ENCODE measurements around the gene EIF5AL1. TPM values are rescaled to one million over a fixed set of nuclear protein-coding genes. Genes with fewer than 3 reads are reported as not detected.
"Not testable (repeated sequence)": the region's sequence is repeated elsewhere in the genome, so short reads cannot be mapped to it uniquely, and the experiment has no call there.

The EIF5AL1 gene
- total RNA-seq, 1 experiment from 2014 or later = 0.54 TPM

GRCh38 chr10:79505829-79506228 lies 6.5 kb upstream of the EIF5AL1 start:
- Mint-ChIP-seq H3K4me1 (ENCODE audit: insufficient read depth, unreplicated experiment) (peaks cover 6% of the 10 kb centered on the region), H3K9me3 (ENCODE audit: unreplicated experiment) (no peaks in the 10 kb centered on the region), H3K4me3 (ENCODE audit: unreplicated experiment) (no peak overlapping the region), H3K27me3 (ENCODE audit: insufficient read depth, unreplicated experiment) (peaks cover 43% of the 10 kb centered on the region), H3K27ac (ENCODE audit: low read depth, unreplicated experiment) (no peak overlapping the region), H3K36me3 (ENCODE audit: insufficient read depth, unreplicated experiment) (no peaks in the 10 kb centered on the region)
- TF ChIP-seq, protein P1, sequence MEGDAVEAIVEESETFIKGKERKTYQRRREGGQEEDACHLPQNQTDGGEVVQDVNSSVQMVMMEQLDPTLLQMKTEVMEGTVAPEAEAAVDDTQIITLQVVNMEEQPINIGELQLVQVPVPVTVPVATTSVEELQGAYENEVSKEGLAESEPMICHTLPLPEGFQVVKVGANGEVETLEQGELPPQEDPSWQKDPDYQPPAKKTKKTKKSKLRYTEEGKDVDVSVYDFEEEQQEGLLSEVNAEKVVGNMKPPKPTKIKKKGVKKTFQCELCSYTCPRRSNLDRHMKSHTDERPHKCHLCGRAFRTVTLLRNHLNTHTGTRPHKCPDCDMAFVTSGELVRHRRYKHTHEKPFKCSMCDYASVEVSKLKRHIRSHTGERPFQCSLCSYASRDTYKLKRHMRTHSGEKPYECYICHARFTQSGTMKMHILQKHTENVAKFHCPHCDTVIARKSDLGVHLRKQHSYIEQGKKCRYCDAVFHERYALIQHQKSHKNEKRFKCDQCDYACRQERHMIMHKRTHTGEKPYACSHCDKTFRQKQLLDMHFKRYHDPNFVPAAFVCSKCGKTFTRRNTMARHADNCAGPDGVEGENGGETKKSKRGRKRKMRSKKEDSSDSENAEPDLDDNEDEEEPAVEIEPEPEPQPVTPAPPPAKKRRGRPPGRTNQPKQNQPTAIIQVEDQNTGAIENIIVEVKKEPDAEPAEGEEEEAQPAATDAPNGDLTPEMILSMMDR (IDR thresholded peaks at IDR 0.05; ENCODE audit: unreplicated experiment) = no peak
- no TSS peak for BruUV-seq (replicated peaks)
- DNase-seq (ENCODE audit: unreplicated experiment) = no peak
- intact Hi-C loops (cut with micrococcal nuclease) = no loop called here
- ChIA-PET POLR2A (interaction anchor here (1.1 kb wide), 1 partner anchor 64 kb away, joined by 4 read pairs; no protein-coding TSS in a partner anchor), CTCF (interaction anchor here (1.5 kb wide), 1 partner anchor 132 kb away, joined by 3 read pairs; no protein-coding TSS in a partner anchor)

- Mint-ChIP-seq H3K9me3 (ENCODE audit: unreplicated experiment) (no peaks in the 10 kb centered on the region), H3K4me1 (ENCODE audit: insufficient read depth, unreplicated experiment) (peaks cover 5% of the 10 kb centered on the region), H3K27me3 (ENCODE audit: insufficient read depth, unreplicated experiment) (peaks cover 40% of the 10 kb centered on the region), H3K4me3 (ENCODE audit: unreplicated experiment) (no peak overlapping the region), H3K27ac (ENCODE audit: low read depth, unreplicated experiment) (no peak overlapping the region), H3K36me3 (ENCODE audit: insufficient read depth, unreplicated experiment) (no peaks in the 10 kb centered on the region)
- no TSS peak for BruUV-seq (replicated peaks)
- ChIA-PET CTCF (interaction anchor here (0.7 kb wide), 1 partner anchor 14 kb away, joined by 5 read pairs; no protein-coding TSS in a partner anchor), POLR2A (no interaction called here)
- TF ChIP-seq, protein P1 (IDR thresholded peaks at IDR 0.05; ENCODE audit: unreplicated experiment) = no peak
- no peak for DNase-seq (ENCODE audit: unreplicated experiment)
- intact Hi-C loops (cut with micrococcal nuclease) = no loop called here
These were observed 4.7 kb upstream of the EIF5AL1 start for GRCh38 chr10:79507440-79508167.

DNA sequence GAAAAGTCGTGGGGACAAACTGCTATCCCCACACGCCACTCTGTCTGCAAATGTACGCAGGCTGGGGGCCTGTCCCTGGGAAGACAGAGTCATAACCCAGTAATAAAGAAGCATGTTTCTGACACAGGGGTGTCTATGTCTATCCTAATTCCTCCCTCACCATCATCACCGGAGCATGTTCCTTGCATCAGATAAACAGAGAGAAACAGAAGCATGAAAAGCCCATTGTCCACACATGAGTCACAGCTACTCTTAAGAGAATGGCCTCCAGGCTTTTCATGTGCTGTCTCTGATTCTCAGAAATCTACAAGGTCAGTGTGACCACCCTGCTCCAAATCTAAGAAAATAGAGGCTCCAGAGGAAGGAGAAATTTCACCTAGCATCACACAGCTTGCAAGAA lies 4.1 kb upstream of the EIF5AL1 start:
- intact Hi-C loops (cut with micrococcal nuclease); CTCF ChIA-PET; H3K9me3 Mint-ChIP-seq (ENCODE audit: unreplicated experiment); DNase-seq (ENCODE audit: unreplicated experiment); H3K4me1 Mint-ChIP-seq (ENCODE audit: insufficient read depth, unreplicated experiment); H3K27ac Mint-ChIP-seq (ENCODE audit: low read depth, unreplicated experiment); H3K36me3 Mint-ChIP-seq (ENCODE audit: insufficient read depth, unreplicated experiment); H3K4me3 Mint-ChIP-seq (ENCODE audit: unreplicated experiment); BruUV-seq (replicated peaks); POLR2A ChIA-PET: not testable (repeated sequence)
- peaks cover 33% of the 10 kb centered on the region for H3K27me3 Mint-ChIP-seq (ENCODE audit: insufficient read depth, unreplicated experiment)

DNA sequence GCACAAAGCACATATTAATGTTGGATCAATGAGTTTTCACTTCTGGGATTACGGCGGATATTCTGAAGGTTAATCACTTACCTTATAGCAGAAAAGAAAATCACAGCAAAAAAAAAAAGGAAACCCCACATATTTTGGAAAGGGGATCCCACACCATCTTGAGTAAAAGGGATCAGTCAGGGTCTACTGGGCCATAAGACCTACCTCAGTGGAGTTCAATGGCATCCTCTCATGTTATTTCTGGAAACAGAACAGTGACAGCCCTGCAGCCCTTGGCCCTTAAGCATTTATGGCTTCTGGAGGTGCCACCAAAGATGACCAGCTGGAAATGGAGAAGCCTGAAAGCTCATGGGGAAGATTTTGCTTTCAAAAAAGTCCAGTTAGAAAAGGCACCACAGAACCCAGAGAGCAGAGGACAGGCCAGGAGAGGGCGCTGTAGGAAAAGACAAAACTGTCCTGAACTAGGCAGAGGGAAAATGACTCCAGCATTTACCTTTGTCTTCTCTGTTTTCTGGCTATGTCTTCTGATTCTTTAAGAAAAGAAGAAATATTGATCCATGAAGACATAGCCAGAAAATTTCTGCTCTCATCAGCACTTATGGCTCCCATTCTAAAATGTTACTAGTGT lies 2.9 kb upstream of the EIF5AL1 start:
- DNase-seq (ENCODE audit: unreplicated experiment); H3K9me3 Mint-ChIP-seq (ENCODE audit: unreplicated experiment); H3K4me1 Mint-ChIP-seq (ENCODE audit: insufficient read depth, unreplicated experiment); CTCF ChIA-PET; BruUV-seq (replicated peaks); H3K4me3 Mint-ChIP-seq (ENCODE audit: unreplicated experiment); intact Hi-C loops (cut with micrococcal nuclease); POLR2A ChIA-PET; H3K36me3 Mint-ChIP-seq (ENCODE audit: insufficient read depth, unreplicated experiment); H3K27ac Mint-ChIP-seq (ENCODE audit: low read depth, unreplicated experiment): not testable (repeated sequence)
- H3K27me3 Mint-ChIP-seq (ENCODE audit: insufficient read depth, unreplicated experiment) = peaks cover 23% of the 10 kb centered on the region

DNA sequence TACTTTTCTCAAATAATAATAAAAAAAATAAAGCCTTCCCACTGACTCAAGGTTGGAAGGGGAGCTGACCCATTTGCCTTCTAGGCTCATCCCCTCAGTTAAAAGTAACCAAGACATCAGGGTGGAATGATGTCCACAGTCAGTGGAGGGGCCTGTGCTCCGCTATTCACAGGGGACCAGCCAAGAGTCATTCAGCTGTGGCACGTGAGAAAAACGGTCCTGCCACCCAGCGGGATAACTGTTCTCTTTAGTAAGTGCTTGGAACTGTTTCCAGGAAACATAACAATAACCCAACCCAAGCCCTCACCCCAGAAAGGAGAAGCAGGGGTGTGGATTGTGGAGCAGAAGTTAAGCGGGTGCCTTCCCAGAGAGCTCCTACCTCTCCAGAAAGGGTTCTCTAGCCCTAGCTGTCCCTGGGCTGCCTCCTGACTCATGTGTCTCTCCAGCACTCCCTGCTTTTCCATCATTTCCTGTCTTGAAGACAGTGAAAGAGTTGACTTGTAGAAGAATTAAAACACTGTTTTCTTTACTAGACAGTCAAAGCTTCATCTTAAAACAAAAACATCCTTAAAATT lies 2.3 kb upstream of the EIF5AL1 start:
- intact Hi-C loops (cut with micrococcal nuclease) = not testable (repeated sequence)

DNA sequence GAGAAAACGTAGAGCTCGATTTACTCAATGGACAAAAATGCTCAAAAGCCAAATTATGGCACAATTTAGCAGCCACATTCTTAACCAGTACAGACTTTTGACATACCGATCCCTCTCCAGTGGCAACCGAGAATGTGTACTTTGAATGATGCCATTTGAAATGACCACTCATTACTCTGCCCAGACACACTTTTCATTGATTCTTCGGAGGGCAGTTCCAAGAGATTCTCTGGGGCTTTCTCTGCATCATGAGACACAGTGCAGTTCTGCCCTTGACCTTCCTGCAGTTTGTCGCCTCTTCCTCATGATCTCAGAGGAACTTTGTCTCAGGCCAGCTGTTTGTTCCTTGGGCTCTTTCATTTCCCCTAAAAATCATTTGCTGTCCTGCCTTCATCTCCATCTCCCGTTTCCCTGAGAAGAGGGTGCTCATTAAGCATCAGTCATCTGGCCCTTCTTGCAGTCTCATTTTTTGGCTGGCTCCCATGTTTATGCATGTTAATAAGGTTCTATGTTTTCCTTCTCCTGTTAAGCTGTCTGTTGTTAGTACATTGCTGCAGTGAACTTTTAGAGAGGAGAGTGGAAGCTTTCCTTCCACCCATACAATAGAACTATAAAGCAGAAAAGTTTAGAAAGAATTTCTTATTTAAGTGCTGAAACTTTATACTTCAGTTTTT lies 4.3 kb downstream of the EIF5AL1 start:
- H3K9me3 Mint-ChIP-seq (ENCODE audit: unreplicated experiment); H3K27ac Mint-ChIP-seq (ENCODE audit: low read depth, unreplicated experiment); DNase-seq (ENCODE audit: unreplicated experiment); H3K36me3 Mint-ChIP-seq (ENCODE audit: insufficient read depth, unreplicated experiment); CTCF ChIA-PET; POLR2A ChIA-PET; H3K4me1 Mint-ChIP-seq (ENCODE audit: insufficient read depth, unreplicated experiment); BruUV-seq (replicated peaks); H3K4me3 Mint-ChIP-seq (ENCODE audit: unreplicated experiment); intact Hi-C loops (cut with micrococcal nuclease): not testable (repeated sequence)
- H3K27me3 Mint-ChIP-seq (ENCODE audit: insufficient read depth, unreplicated experiment) = peaks cover 18% of the 10 kb centered on the region

More for the DNA sequence above, 2.3 kb upstream of the EIF5AL1 start:
- DNase-seq (ENCODE audit: unreplicated experiment); POLR2A ChIA-PET; H3K4me3 Mint-ChIP-seq (ENCODE audit: unreplicated experiment); H3K9me3 Mint-ChIP-seq (ENCODE audit: unreplicated experiment); CTCF ChIA-PET; H3K36me3 Mint-ChIP-seq (ENCODE audit: insufficient read depth, unreplicated experiment); BruUV-seq (replicated peaks); H3K4me1 Mint-ChIP-seq (ENCODE audit: insufficient read depth, unreplicated experiment); H3K27ac Mint-ChIP-seq (ENCODE audit: low read depth, unreplicated experiment): not testable (repeated sequence)
- peaks cover 23% of the 10 kb centered on the region for H3K27me3 Mint-ChIP-seq (ENCODE audit: insufficient read depth, unreplicated experiment)

DNA sequence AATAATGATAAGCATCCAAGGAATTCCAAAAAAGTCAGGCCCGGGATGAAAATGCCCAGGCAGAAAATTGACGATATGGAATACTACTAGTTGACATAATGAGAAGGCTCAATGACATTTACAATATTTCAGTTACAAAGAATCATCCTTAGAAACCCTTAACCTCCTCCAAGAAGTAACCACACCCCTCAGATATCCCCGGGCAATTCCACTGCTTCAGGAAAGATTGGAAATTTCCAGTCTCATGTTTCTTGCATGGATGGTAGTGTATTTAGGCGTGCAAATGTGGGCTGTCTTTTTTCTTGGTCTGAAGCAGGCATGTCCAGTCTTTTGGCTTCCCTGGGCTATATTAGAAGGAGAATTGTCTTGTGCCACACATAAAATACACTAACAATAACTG lies 5.2 kb downstream of the EIF5AL1 start:
- H3K9me3 Mint-ChIP-seq (ENCODE audit: unreplicated experiment); DNase-seq (ENCODE audit: unreplicated experiment); H3K36me3 Mint-ChIP-seq (ENCODE audit: insufficient read depth, unreplicated experiment); CTCF ChIA-PET; POLR2A ChIA-PET; BruUV-seq (replicated peaks); intact Hi-C loops (cut with micrococcal nuclease); H3K4me3 Mint-ChIP-seq (ENCODE audit: unreplicated experiment); H3K4me1 Mint-ChIP-seq (ENCODE audit: insufficient read depth, unreplicated experiment); H3K27ac Mint-ChIP-seq (ENCODE audit: low read depth, unreplicated experiment): not testable (repeated sequence)
- H3K27me3 Mint-ChIP-seq (ENCODE audit: insufficient read depth, unreplicated experiment) = peaks cover 22% of the 10 kb centered on the region
